ENCODE data around the gene COX7A2L.

- TF ChIP-seq, protein P1, sequence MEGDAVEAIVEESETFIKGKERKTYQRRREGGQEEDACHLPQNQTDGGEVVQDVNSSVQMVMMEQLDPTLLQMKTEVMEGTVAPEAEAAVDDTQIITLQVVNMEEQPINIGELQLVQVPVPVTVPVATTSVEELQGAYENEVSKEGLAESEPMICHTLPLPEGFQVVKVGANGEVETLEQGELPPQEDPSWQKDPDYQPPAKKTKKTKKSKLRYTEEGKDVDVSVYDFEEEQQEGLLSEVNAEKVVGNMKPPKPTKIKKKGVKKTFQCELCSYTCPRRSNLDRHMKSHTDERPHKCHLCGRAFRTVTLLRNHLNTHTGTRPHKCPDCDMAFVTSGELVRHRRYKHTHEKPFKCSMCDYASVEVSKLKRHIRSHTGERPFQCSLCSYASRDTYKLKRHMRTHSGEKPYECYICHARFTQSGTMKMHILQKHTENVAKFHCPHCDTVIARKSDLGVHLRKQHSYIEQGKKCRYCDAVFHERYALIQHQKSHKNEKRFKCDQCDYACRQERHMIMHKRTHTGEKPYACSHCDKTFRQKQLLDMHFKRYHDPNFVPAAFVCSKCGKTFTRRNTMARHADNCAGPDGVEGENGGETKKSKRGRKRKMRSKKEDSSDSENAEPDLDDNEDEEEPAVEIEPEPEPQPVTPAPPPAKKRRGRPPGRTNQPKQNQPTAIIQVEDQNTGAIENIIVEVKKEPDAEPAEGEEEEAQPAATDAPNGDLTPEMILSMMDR (IDR thresholded peaks at IDR 0.05 in 2 of 3, conservative IDR thresholded peaks at IDR 0.05 in 1 of 3; ENCODE audit: insufficient read depth in 2 of 3, low read depth in 1 of 3, low read length in 3 of 3): no peak
- no peak for TF ChIP-seq POLR2AphosphoS5 (IDR thresholded peaks at IDR 0.05; ENCODE audit: control insufficient read depth, insufficient read depth, low read depth, low read length)
- TF ChIP-seq NRF1 (conservative IDR thresholded peaks at IDR 0.05 in 1 of 2, IDR thresholded peaks at IDR 0.05 in 1 of 2): no peak
- no peak for TF ChIP-seq JUN (IDR thresholded peaks at IDR 0.05; ENCODE audit: borderline replicate concordance, low read depth, low read length)
- TF ChIP-seq JUN (CRISPR knock-in tag; IDR thresholded peaks at IDR 0.05; ENCODE audit: borderline replicate concordance): no peak
- no peak for TF ChIP-seq ERF (CRISPR knock-in tag; IDR thresholded peaks at IDR 0.05)
- TF ChIP-seq, protein P2, sequence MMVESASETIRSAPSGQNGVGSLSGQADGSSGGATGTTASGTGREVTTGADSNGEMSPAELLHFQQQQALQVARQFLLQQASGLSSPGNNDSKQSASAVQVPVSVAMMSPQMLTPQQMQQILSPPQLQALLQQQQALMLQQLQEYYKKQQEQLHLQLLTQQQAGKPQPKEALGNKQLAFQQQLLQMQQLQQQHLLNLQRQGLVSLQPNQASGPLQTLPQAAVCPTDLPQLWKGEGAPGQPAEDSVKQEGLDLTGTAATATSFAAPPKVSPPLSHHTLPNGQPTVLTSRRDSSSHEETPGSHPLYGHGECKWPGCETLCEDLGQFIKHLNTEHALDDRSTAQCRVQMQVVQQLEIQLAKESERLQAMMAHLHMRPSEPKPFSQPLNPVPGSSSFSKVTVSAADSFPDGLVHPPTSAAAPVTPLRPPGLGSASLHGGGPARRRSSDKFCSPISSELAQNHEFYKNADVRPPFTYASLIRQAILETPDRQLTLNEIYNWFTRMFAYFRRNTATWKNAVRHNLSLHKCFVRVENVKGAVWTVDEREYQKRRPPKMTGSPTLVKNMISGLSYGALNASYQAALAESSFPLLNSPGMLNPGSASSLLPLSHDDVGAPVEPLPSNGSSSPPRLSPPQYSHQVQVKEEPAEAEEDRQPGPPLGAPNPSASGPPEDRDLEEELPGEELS (CRISPR knock-in tag; IDR thresholded peaks at IDR 0.05; ENCODE audit: borderline replicate concordance): no peak
- TF ChIP-seq SMARCC2 (IDR thresholded peaks at IDR 0.05; ENCODE audit: low read depth): no peak
- no peak for TF ChIP-seq CHD2 (IDR thresholded peaks at IDR 0.05; ENCODE audit: low read depth, low read length)
- TF ChIP-seq ZNF263 (CRISPR knock-in tag; IDR thresholded peaks at IDR 0.05; ENCODE audit: borderline replicate concordance): no peak
These were observed 46.5 kb upstream of the COX7A2L start for GRCh38 chr2:42407476-42407875.
